ENCODE measurements around the gene TSC22D3.

Gene TSC22D3

DNA sequence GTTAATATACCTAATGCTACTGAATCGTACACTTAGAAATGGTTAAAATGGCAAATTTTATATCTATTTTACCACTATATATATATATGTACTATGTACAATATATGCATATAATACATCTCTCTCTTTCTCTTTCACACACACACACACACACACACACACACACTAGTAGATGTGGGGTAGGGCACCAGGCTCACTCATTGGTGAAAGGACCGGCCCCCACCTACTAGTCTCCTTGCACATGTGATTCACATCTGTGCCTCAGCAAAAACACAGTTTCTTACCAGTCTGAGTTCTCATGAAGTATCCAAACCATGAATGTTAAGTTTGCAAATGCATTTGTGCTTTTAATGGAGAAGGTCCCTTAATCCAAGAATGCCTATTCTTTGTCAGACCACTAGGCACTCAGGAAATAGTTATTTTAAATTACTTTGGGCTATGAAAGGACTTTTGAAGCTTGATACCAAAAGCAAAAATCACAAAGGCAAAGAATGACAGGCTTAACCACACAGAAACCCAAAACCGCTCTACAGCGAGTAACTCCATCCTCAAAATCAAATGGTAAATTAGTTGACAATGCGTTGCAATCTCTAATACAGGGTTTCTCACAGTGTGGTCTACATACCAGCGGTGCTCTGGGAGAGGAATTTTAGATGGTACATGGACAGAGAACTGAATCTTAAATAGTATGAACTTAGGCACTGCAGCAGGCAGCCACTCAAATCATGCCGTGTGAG is 5.8 kb downstream of the TSC22D3 start:
- no peak for DNase-seq (ENCODE audit: low spot score)
- TF ChIP-seq, protein P1, sequence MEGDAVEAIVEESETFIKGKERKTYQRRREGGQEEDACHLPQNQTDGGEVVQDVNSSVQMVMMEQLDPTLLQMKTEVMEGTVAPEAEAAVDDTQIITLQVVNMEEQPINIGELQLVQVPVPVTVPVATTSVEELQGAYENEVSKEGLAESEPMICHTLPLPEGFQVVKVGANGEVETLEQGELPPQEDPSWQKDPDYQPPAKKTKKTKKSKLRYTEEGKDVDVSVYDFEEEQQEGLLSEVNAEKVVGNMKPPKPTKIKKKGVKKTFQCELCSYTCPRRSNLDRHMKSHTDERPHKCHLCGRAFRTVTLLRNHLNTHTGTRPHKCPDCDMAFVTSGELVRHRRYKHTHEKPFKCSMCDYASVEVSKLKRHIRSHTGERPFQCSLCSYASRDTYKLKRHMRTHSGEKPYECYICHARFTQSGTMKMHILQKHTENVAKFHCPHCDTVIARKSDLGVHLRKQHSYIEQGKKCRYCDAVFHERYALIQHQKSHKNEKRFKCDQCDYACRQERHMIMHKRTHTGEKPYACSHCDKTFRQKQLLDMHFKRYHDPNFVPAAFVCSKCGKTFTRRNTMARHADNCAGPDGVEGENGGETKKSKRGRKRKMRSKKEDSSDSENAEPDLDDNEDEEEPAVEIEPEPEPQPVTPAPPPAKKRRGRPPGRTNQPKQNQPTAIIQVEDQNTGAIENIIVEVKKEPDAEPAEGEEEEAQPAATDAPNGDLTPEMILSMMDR (IDR thresholded peaks at IDR 0.05; ENCODE audit: extremely low read depth, missing control alignments), result no peak

DNA sequence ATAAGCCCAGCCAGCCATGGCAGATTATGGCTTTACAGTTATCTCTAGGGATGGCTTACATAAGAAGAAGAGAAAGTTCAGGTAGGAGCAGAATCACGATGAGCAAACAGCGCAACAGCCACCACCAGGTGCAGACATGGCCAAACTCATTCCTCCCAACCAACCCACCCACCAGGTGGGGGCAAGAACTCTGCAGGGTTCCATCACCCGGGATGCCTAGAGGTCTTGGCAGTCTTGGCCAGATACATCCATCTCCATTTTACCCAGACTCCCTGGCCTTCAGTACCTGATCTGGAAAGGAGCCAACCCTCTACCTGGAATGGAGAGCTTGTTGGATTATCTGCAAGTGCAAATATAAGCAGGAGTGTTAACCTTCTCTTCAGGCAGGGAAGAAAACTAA is 7.5 kb downstream of the TSC22D3 start:
- TF ChIP-seq, protein P1 (IDR thresholded peaks at IDR 0.05; ENCODE audit: extremely low read depth, missing control alignments), result no peak
- DNase-seq (ENCODE audit: low spot score), result no peak

DNA sequence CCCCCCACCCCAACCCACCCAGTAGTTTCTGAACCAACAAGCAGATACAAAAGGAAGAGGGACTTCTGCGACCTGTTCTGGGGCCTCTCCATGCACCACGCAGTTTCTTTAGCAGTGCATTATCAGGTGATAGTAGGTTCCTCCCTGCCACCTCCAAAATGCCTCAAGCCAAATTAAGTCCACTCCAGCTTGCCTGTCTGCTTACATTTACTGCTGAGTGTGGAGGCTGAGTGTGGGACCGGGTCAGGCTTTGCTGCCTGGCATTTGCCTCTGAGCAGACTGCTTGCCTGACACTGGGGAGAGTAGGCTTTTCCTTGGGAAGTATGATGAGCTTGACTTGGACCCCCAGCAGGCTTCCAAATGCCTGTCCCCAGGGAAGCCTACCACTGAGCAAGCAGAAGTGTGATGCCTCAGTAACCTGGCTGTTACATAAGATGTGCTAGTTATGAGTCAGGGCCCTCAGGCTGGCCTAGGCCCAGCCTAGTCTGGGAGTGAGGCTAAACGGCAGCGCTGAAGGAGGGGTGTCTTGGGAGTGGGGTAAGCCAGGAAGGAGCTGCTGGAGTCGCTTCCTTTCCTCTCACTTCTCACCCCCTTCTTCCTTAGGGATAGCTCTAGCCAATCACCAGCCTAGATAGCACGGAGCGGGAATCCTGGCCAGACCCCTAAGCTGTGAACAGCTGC is 9.0 kb downstream of the TSC22D3 start:
- no peak for DNase-seq (ENCODE audit: low spot score)
- TF ChIP-seq, protein P1 (IDR thresholded peaks at IDR 0.05; ENCODE audit: extremely low read depth, missing control alignments), result no peak

DNA sequence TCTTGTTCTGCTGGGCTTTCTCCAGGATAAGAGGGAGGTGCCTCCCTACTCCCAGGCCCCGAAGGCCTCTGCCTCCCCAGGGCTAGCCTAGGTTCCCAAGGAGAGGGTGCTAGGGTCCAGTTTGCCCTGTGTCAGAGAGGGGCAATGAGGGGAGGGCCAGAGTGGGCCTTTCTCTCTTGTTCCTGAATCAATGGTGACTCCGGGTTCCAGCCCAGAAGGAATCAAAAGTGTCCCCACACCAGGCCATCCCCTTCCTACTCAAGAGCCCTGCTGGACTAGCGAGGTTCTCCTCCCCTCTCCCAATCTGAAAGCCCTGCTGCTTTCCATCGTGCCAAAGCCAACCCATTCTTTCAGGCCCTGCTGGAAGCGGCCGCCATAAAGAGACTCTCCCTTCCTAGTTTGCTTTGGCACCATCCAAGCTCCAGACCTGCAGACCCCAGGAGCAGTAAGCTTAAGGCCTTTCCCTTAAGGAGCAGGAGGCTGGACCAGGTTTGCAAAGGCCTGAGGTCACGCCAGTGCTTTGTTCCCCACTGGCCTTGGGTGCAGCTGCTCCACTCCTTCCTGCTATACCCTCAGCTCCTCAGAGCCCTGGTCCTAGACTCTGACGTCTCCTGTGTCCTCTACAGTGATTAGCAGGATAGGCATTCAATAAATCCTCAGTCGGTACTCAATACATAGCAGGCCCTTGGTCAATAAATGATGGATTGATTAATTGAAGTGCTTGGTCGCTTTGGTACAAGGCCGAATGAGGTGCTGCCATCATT is 10.6 kb downstream of the TSC22D3 start:
- DNase-seq (ENCODE audit: low spot score), result no peak
- TF ChIP-seq, protein P1 (IDR thresholded peaks at IDR 0.05; ENCODE audit: extremely low read depth, missing control alignments), result no peak

DNA sequence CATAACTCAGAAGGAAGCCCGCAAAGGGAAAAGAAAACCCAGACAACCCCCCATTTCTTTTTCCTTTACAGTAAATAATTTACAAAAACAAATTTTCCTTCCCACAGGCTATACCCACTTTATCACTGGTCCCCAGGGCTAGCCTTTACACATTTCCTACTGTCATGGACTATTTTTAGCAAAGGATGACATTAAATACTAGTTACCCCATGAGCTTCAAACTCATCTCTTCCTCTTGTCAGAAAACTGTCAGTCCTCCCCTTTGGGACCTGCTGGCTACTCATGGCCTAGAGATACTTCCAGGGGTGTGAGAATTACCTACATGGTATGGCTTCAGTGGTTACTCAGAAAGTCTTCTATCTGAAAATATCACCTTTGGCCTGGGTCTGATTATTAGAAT is 11.9 kb downstream of the TSC22D3 start:
- no peak for DNase-seq (ENCODE audit: low spot score)
- TF ChIP-seq, protein P1 (IDR thresholded peaks at IDR 0.05; ENCODE audit: extremely low read depth, missing control alignments), result no peak

DNA sequence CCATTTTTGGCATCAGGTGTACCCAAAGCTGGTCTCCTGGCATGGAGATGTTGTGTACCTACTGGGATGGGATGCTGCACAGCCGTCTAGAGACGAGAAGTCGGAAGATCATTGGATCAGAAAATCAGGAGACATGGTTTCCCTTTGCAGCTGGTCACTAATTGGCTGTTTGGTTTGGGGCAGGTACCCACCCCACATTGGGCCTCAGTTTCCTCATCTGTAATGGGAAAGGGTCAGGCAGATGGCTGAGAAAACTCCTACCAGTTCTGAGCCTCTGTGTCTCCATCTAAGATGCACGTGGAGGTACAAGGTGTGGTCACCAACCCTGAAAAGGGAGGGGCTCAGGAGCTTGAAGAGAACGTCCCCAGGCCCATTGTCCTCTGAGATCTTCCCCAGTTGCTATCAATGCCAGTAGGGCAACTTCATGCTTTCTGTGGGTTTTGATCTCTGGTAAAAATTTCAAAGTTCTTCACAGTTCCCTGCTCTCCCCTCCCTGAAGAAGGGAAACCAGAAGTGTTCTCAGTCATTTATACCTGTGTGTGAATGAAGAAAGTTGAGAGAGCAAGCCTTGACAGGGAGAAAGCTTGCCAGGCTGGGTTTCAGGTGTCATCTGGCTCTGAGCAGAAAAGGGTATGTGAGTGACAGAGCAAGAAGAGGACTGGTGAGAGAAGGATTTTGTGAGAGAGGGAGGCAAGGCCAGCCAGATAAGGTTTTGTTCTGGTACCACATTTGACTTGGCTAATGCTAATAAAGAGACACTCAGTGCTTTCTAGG is 15.1 kb downstream of the TSC22D3 start:
- TF ChIP-seq, protein P1 (IDR thresholded peaks at IDR 0.05; ENCODE audit: extremely low read depth, missing control alignments), result no peak

More for the DNA sequence above, 15.1 kb downstream of the TSC22D3 start:
- DNase-seq (ENCODE audit: low spot score), result no peak

All from GM20000 (cell line).